ENCODE results near the gene CCDC63.

GRCh38 chr12:110824342-110824741 is 22.4 kb upstream of the CCDC63 start:
- no peak for TF ChIP-seq CTCF (conservative IDR thresholded peaks at IDR 0.05; ENCODE audit: low read length)
- no peak for TF ChIP-seq EZH2phosphoT487 (IDR thresholded peaks at IDR 0.05; ENCODE audit: borderline replicate concordance, low read depth, low read length)

Data from OCI-LY7 (cell line).